Adrenal gland (tissue), 5 donors: ENCODE results near the gene GIMAP7.

Experiments used
- CTCF ChIP-seq, 6 experiments: fragments of 450-650 bp in 4 of 6; fragments of 200-600 bp in 2 of 6; sonication (generic) in 1 of 6; IDR thresholded peaks; 1 replicate in 5 of 6; 2 replicates in 1 of 6; pipeline versions ENCODE4 v1.5.1 to v1.8.0; 2016 to 2021; ENCODE audit warnings: antibody characterized with exemption in 6 of 6, mild to moderate bottlenecking in 2 of 6, moderate library complexity in 1 of 6
- POLR2A ChIP-seq, 2 donors: fragments of 450-650 bp; IDR thresholded peaks; one replicate each; pipeline ENCODE4 v1.6.1; 2017; ENCODE audit warnings: antibody characterized with exemption in 2 of 2, mild to moderate bottlenecking in 2 of 2, moderate library complexity in 1 of 2
- donor health status: DM: no; HTN: no; CAD: no.

DNA sequence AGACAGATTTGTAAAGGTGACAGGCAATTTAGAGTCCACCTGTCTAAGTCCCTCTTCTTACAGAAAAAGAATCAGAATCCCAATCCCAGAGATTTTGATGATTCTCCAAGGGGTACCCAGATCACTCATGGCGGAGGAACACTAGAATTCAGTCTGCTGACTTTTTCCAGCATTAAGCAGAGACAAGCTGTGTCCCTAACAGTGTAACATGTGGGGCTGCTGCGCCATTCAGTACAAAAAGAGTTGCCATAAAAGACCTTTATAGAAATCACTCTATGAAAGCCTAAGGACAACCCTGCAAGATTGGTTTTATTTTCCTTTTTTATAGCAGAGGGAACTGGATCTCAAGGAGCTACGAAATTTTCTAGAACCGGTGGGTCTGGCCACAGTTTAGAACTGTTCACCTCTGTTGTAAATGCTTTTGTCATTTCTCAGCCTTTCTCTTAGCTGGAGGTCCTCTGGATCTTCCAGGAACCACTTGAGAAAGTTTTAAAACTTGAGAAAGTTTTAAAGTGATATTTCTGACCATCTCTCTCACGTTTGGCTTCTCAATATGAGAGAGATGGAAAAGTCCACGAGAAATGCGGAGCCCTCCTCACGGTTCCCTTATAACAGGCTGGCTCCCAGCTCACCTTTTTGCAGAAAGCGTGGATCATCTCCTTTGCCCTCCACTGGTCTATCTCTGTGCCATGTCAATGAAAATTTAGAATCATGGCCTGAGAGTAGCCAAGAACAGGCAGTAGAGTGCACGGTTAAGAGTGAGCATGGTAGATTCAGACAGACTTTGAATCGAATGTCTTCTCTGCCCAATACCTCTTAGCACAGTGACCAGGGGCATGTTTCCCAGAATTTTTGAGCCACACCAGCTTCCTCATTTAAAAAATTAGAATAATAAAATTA lies 826 bp downstream of the GIMAP7 start:
- TF ChIP-seq CTCF (IDR thresholded peaks at IDR 0.05) (no peak), POLR2A (IDR thresholded peaks at IDR 0.05) (no peak)
